Measurements from ENCODE around the gene COL7A1. TPM values are rescaled to one million over a fixed set of nuclear protein-coding genes. Genes with fewer than 3 reads are reported as not detected.

Gene COL7A1
- total RNA-seq, 2 experiments from 2014 or later, result 1.0 to 1.6 TPM

GRCh38 chr3:48630407-48630806, 35.3 kb upstream of the COL7A1 start:
- Mint-ChIP-seq H3K27me3 (no peaks in the 10 kb centered on the region), H3K4me1 (peaks cover 10% of the 10 kb centered on the region), H3K27ac (peak overlapping the region; percentile 30), H3K4me3 (no peak overlapping the region), H3K36me3 (peaks cover 22% of the 10 kb centered on the region), H3K9me3 (no peaks in the 10 kb centered on the region)
- ATAC-seq (ENCODE audit: low read depth), result no peak
- DNase-seq, result no peak
- POLR2A ChIA-PET, result no interaction called here

DNA sequence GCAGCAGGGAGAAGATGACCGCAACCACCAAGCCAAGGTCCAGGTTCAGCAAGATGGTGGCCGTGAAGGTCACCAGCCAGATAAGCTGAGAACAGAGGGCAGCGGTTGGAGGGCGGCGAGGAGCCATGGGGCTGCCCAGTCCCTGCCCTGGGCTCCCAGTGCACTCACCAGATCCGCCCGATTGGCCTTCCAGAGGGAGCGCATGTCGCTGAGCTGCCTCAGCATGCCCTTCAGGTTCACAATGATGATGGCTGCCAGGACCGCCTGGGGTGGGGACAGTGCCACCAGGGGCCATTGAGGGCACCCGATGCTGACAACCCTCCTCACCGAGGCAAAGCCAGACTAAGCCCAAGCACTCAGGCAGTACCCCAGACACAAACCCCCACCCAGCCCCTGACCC, 34.8 kb upstream of the COL7A1 start:
- POLR2A ChIA-PET, result no interaction called here
- peak overlapping the region; percentile 30 for H3K27ac Mint-ChIP-seq
- no peak for ATAC-seq (ENCODE audit: low read depth)
- H3K4me1 Mint-ChIP-seq, result peaks cover 10% of the 10 kb centered on the region
- no peak for DNase-seq
- peaks cover 24% of the 10 kb centered on the region for H3K36me3 Mint-ChIP-seq
- H3K4me3 Mint-ChIP-seq, result no peak overlapping the region
- H3K27me3 Mint-ChIP-seq, result no peaks in the 10 kb centered on the region
- H3K9me3 Mint-ChIP-seq, result no peaks in the 10 kb centered on the region

- no peak overlapping the region for H3K4me3 Mint-ChIP-seq
- ATAC-seq (ENCODE audit: low read depth), result no peak
- no peaks in the 10 kb centered on the region for H3K27me3 Mint-ChIP-seq
- DNase-seq, result no peak
- peaks cover 12% of the 10 kb centered on the region for H3K4me1 Mint-ChIP-seq
- H3K36me3 Mint-ChIP-seq, result peaks cover 31% of the 10 kb centered on the region
- POLR2A ChIA-PET, result no interaction called here
- no peaks in the 10 kb centered on the region for H3K9me3 Mint-ChIP-seq
- peak overlapping the region; percentile 21 for H3K27ac Mint-ChIP-seq
Observed at GRCh38 chr3:48628277-48629017, 33.3 kb upstream of the COL7A1 start.

- no peak for DNase-seq
- POLR2A ChIA-PET, result interaction anchor here (0.7 kb wide), 1 partner anchor 10 kb away, joined by 3 read pairs; the partner anchor contains the start of gene SLC26A6
- no peaks in the 10 kb centered on the region for H3K9me3 Mint-ChIP-seq
- no peak overlapping the region for H3K4me3 Mint-ChIP-seq
- no peaks in the 10 kb centered on the region for H3K27me3 Mint-ChIP-seq
- no peak overlapping the region for H3K27ac Mint-ChIP-seq
- no peak for ATAC-seq (ENCODE audit: low read depth)
- peaks cover 10% of the 10 kb centered on the region for H3K4me1 Mint-ChIP-seq
- H3K36me3 Mint-ChIP-seq, result peaks cover 24% of the 10 kb centered on the region
Observed at GRCh38 chr3:48625600-48625999, 30.5 kb upstream of the COL7A1 start.

- Mint-ChIP-seq H3K4me3 (no peak overlapping the region), H3K9me3 (no peaks in the 10 kb centered on the region), H3K4me1 (peaks cover 10% of the 10 kb centered on the region), H3K27ac (peak overlapping the region; percentile 74), H3K36me3 (peaks cover 25% of the 10 kb centered on the region), H3K27me3 (no peaks in the 10 kb centered on the region)
- POLR2A ChIA-PET, result interaction anchor here (0.7 kb wide), 1 partner anchor 11 kb away, joined by 3 read pairs; the partner anchor contains the start of gene SLC26A6
- ATAC-seq (ENCODE audit: low read depth) (no peak), DNase-seq (no peak)
Observed at GRCh38 chr3:48624767-48625166, 29.6 kb upstream of the COL7A1 start.

- peaks cover 23% of the 10 kb centered on the region for H3K36me3 Mint-ChIP-seq
- DNase-seq (no peak), ATAC-seq (ENCODE audit: low read depth) (peak; percentile 67)
- H3K4me1 Mint-ChIP-seq, result peaks cover 10% of the 10 kb centered on the region
- H3K27me3 Mint-ChIP-seq, result no peaks in the 10 kb centered on the region
- POLR2A ChIA-PET, result interaction anchor here (0.6 to 2.0 kb wide), 4 partner anchors 11 to 276 kb away, joined by 3 to 10 read pairs (median 4); partner anchors contain the start of gene SLC26A6
- no peaks in the 10 kb centered on the region for H3K9me3 Mint-ChIP-seq
- peak overlapping the region; percentile 74 for H3K27ac Mint-ChIP-seq
- peak overlapping the region; percentile 12 for H3K4me3 Mint-ChIP-seq
Observed at GRCh38 chr3:48623851-48624547, 28.9 kb upstream of the COL7A1 start.

DNA sequence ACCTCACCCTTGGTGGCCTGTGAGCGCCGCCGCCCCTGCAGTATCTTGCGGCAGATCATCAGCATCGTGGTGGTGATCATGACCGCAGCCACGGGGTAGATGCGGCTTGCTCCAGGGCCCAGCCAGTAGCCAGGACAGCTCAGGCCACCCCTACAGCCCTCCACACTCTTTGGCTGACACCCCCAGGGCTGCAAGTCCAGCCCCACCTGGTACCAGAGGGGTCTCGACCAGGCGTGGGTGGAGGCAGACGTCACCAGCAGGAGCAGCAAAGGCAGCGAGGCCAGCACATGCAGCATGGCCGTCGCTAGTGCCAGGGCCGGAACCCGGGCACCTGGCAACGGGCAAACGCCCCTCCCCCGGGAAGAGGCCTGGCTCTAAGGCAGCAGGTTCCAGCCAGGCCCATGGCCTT, 26.3 kb upstream of the COL7A1 start, which contains the start of gene TMEM89:
Gene TMEM89 (minus strand): TSS at position 309 of the 409 bp plus-strand sequence. CDS start 13 bp downstream, at position 296.
- POLR2A ChIA-PET, result interaction anchor here (1.1 kb wide), 1 partner anchor 13 kb away, joined by 3 read pairs; no protein-coding TSS in a partner anchor
- H3K4me3 Mint-ChIP-seq, result no peak within 1 kb of the TSS
- ATAC-seq (ENCODE audit: low read depth), result no peak
- H3K9me3 Mint-ChIP-seq, result peaks cover 12% of the 10 kb centered on the region
- peaks cover 21% of the 10 kb centered on the region for H3K36me3 Mint-ChIP-seq
- no peaks in the 10 kb centered on the region for H3K27me3 Mint-ChIP-seq
- DNase-seq, result no peak
- H3K27ac Mint-ChIP-seq, result no peak within 1 kb of the TSS
- H3K4me1 Mint-ChIP-seq, result peaks cover 8% of the 10 kb centered on the region

DNA sequence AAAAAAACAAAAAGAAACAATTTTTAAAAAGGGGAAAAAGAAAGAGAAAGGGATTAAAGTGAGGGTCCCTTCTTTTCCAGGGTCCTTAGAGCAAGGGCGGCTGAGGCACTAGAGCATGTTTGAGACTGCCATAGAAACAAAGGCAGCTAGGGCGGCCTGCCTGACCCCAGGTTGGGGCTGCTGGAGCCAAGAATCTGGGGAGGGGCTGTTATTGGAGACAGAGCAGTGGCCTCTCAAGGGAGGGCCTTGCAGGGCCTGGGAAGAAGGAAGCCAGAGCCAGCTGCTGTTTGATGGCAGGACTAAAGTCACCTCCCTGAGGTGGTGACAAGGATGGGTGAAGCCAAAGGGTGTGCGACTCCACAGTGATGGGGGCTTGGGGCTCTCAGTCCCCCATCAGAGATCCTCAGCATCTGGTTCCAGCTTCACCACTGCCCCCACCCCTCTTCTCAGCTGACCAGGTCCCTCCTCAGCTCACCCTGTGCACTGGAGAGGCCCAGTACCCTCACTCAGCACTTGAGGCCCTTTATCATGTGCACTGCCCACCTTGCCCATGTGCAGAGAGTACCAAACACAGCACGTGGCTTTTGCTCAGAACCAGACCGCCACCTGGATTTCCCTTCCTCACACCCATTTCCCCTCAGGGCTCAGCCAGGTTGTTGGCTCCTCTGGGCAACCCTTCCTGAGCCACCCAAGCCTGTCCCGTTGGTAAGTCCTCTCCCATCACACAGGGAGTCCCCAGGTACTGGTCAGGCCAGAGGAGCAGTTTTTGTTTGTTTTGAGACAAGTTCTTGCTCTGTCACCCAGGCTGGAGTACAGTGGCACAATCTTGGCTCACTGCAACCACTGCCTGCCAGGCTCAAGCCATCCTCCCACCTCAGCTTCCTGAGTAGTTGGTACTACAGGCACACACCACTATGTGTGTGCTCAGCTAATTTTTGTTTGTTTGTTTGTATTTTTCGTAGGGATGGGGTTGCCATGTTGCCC, 24.7 kb upstream of the COL7A1 start:
- ATAC-seq (ENCODE audit: low read depth), result no peak
- peaks cover 12% of the 10 kb centered on the region for H3K9me3 Mint-ChIP-seq
- H3K27me3 Mint-ChIP-seq, result no peaks in the 10 kb centered on the region
- no peak for DNase-seq
- peaks cover 17% of the 10 kb centered on the region for H3K36me3 Mint-ChIP-seq
- H3K4me1 Mint-ChIP-seq, result peaks cover 8% of the 10 kb centered on the region
- POLR2A ChIA-PET, result interaction anchor here (1.2 kb wide), 1 partner anchor 16 kb away, joined by 3 read pairs; the partner anchor contains the start of gene SLC26A6
- H3K4me3 Mint-ChIP-seq, result no peak overlapping the region
- no peak overlapping the region for H3K27ac Mint-ChIP-seq

DNA sequence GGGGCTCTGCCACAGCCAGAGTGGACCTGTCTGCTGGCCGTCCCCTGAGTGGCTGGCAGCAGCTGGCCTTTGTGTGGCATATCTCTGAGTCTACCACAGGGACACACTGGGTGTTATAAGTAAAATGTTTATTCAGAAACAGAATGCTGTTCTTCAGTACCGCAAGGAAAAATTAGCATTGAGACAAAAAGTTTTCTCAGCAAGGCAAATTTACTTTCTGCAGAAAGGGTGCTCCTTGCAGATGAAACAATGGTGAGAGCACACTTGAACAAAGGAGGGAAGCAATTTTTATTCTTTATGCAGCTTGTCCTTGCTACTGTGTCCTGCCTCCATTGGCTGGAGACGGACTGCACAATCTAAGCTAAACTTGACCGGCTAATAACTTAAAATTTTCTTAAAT, 22.4 kb upstream of the COL7A1 start:
- ATAC-seq (ENCODE audit: low read depth) (no peak), DNase-seq (no peak)
- Mint-ChIP-seq H3K4me1 (peaks cover 5% of the 10 kb centered on the region), H3K27ac (no peak overlapping the region), H3K4me3 (no peak overlapping the region), H3K36me3 (peaks cover 13% of the 10 kb centered on the region), H3K27me3 (no peaks in the 10 kb centered on the region), H3K9me3 (peaks cover 12% of the 10 kb centered on the region)
- POLR2A ChIA-PET, result no interaction called here

DNA sequence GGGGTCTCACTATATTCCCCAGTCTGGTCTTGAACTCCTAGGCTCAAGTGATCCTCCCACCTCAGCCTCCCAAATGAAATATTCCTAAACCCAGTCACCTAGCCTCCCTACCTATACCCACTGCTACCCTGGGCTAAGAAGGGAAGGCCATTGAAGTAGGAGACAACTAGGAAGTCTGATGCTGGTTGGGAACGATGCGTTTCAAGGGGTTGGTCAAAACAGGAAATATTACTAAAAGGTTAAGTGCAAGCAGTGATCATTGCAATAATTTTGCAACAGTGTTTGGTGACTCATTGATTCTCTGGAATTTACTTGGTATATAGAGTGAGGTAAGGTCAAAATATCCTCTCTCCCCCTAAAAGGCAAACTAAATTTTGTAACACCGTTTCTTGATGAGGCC, 18.9 kb upstream of the COL7A1 start:
- ATAC-seq (ENCODE audit: low read depth) (no peak), DNase-seq (no peak)
- Mint-ChIP-seq H3K9me3 (peaks cover 12% of the 10 kb centered on the region), H3K4me3 (no peak overlapping the region), H3K27me3 (no peaks in the 10 kb centered on the region), H3K4me1 (peaks cover 5% of the 10 kb centered on the region), H3K27ac (no peak overlapping the region), H3K36me3 (peaks cover 9% of the 10 kb centered on the region)
- POLR2A ChIA-PET, result interaction anchor here (0.6 kb wide), 1 partner anchor 27 kb away, joined by 5 read pairs; no protein-coding TSS in a partner anchor

- POLR2A ChIA-PET, result interaction anchor here (0.6 to 1.1 kb wide), 2 partner anchors 12 to 27 kb away, joined by 3 to 5 read pairs; no protein-coding TSS in a partner anchor
- Mint-ChIP-seq H3K36me3 (peaks cover 12% of the 10 kb centered on the region), H3K27ac (no peak overlapping the region), H3K4me3 (no peak overlapping the region), H3K27me3 (no peaks in the 10 kb centered on the region), H3K9me3 (peaks cover 4% of the 10 kb centered on the region), H3K4me1 (peaks cover 15% of the 10 kb centered on the region)
- DNase-seq (no peak), ATAC-seq (ENCODE audit: low read depth) (no peak)
Observed at GRCh38 chr3:48612309-48612708, 17.2 kb upstream of the COL7A1 start.

DNA sequence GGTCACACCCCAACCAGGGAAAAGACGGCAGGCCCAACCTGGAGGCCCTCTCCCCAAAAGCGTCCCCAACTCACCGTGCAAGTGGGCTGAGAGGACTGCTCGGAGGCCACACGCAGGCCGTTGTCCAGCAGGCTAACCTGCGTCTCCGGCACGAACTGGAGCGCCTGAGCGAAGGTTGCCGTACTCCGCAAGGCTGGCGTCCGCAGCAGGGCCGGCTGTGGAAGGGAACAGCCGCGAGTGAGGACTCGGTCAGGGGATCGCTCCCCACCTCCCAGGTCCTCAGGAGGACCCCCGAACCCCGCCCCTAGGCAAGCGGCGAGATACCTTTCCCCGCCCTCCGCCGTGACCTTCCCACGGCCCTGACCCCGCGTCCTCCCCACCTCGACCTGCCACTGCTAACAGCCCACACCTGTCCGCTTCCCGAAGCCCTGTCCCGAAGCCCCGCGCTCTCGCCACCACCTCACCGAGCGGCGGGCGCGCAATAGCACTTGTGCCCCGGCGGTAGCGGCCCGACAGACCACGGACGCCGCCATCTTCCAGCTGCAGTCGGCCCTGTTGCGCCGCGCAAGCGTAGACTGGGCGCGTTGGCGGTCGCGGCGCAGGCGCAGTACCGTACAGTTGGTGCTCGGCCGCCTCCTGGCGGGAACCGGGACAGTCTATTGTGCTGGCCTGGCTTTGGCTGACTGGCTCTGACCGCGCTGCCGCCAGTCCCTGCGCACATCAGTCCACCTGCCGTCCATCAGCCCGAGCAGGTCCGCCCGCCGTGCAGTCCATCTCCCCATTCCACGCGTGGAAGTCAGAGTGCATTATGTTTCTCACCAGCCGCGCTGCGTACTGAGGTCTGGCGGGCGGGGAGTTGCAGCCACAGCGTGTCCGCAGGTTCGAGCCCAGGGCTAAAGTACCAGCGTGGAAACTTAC, 14.2 kb upstream of the COL7A1 start, which contains the start of gene UQCRC1:
Gene UQCRC1 (minus strand): TSS at position 559 of the 918 bp plus-strand sequence. CDS start 26 bp downstream, at position 533.
- POLR2A ChIA-PET, result interaction anchor here (0.6 to 1.1 kb wide), 3 partner anchors 51 to 238 kb away, joined by 3 to 4 read pairs (median 3); partner anchors contain the start of gene PRKAR2A
- peak within 1 kb of the TSS; percentile 100 for H3K4me3 Mint-ChIP-seq
- no peaks in the 10 kb centered on the region for H3K9me3 Mint-ChIP-seq
- no peaks in the 10 kb centered on the region for H3K27me3 Mint-ChIP-seq
- peaks cover 15% of the 10 kb centered on the region for H3K4me1 Mint-ChIP-seq
- ATAC-seq (ENCODE audit: low read depth) (peak; percentile 100), DNase-seq (peak; percentile 96)
- peaks cover 16% of the 10 kb centered on the region for H3K36me3 Mint-ChIP-seq
- peak within 1 kb of the TSS; percentile 98 for H3K27ac Mint-ChIP-seq

All from activated naive CD8-positive, alpha-beta T cell treated with anti-CD3 and anti-CD28 coated beads, Interleukin-2, amount 10 ng/mL, durations not matched to agents 7 days and 5 days (primary cell).